DOHH2 (cell line): ENCODE data around the gene TIAM2.

Source experiments
- CTCF ChIP-seq: fragments of 200-600 bp; sonication (generic); IDR thresholded peaks from one replicate; pipeline ENCODE4 v1.5.1; 2014; ENCODE audit warnings: antibody characterized with exemption, mild to moderate bottlenecking, low read depth, low read length; ENCODE audit not compliant: poor library complexity, severe bottlenecking
- EZH2phosphoT487 ChIP-seq: fragments of 200-600 bp; sonication (generic); IDR thresholded peaks from 2 replicates; pipeline ENCODE4 v1.6.1; 2017; ENCODE audit warnings: borderline replicate concordance, mild to moderate bottlenecking, antibody characterized with exemption, low read length, moderate library complexity, mixed read lengths

GRCh38 chr6:155196911-155197310 is 201.8 kb downstream of the TIAM2 start:
- no peak for TF ChIP-seq CTCF
- TF ChIP-seq EZH2phosphoT487 = no peak
